ENCODE measurements around the gene CENPV. TPM values are rescaled to one million over a fixed set of nuclear protein-coding genes. Genes with fewer than 3 reads are reported as not detected.
"Not testable (repeated sequence)": the region's sequence is repeated elsewhere in the genome, so short reads cannot be mapped to it uniquely, and the experiment has no call there.

The CENPV gene
- total RNA-seq, 1 donor from 2014 or later = 91.3 TPM

- TF ChIP-seq, protein P1, sequence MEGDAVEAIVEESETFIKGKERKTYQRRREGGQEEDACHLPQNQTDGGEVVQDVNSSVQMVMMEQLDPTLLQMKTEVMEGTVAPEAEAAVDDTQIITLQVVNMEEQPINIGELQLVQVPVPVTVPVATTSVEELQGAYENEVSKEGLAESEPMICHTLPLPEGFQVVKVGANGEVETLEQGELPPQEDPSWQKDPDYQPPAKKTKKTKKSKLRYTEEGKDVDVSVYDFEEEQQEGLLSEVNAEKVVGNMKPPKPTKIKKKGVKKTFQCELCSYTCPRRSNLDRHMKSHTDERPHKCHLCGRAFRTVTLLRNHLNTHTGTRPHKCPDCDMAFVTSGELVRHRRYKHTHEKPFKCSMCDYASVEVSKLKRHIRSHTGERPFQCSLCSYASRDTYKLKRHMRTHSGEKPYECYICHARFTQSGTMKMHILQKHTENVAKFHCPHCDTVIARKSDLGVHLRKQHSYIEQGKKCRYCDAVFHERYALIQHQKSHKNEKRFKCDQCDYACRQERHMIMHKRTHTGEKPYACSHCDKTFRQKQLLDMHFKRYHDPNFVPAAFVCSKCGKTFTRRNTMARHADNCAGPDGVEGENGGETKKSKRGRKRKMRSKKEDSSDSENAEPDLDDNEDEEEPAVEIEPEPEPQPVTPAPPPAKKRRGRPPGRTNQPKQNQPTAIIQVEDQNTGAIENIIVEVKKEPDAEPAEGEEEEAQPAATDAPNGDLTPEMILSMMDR (conservative IDR thresholded peaks at IDR 0.05; ENCODE audit: low read depth, low read length) = no peak
- no peak for DNase-seq (ENCODE audit: low read depth)
These were observed 52.7 kb downstream of the CENPV start for GRCh38 chr17:16300554-16300953.

GRCh38 chr17:16298140-16298662 lies 55.1 kb downstream of the CENPV start:
- TF ChIP-seq, protein P1 (conservative IDR thresholded peaks at IDR 0.05; ENCODE audit: low read depth, low read length) = no peak
- no peak overlapping the region for H3K4me3 ChIP-seq (ENCODE audit: low read depth, low read length)
- DNase-seq (ENCODE audit: low read depth) = no peak

More at GRCh38 chr17:16300554-16300953, 52.7 kb downstream of the CENPV start:
- H3K4me3 ChIP-seq (ENCODE audit: low read depth, low read length) = no peak overlapping the region

DNA sequence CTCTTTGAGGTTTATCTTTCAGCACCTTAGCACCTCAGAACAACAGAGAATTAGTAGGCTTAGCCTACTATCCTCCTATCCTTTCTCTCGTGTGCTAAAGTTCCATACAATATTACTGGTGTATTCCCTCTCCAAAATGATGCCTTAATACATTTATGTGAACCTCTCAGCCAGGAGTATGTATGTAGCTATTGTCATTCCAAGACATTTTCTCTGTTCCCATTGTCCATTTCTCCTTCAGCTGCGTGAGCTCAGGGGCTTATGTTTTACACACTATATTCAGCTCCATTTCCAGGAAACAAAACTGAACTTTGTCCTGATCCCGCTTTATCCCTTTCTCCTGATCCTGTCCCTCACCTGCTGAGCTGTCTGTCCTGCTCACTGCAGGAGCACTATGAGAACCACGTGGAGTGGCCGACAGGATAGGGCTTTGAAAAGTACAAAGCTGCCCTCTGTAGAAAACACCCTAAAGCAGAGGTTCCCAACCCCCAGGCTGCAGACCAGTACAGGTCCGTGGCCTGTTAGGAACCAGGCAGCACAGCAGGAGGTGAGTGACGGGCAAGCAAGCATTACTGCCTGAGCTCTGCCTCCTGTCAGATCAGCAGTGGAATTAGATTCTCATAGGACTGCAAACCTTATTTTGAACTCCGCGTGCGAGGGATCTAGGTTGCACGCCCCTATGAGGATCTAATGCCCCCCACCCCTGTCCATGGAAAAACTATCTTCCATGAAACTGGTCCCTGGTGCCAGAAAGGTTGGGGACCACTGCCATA lies 55.7 kb downstream of the CENPV start:
- no peak overlapping the region for H3K4me3 ChIP-seq (ENCODE audit: low read depth, low read length)
- DNase-seq (ENCODE audit: low read depth) = no peak
- TF ChIP-seq, protein P1 (conservative IDR thresholded peaks at IDR 0.05; ENCODE audit: low read depth, low read length) = no peak

- H3K4me3 ChIP-seq (ENCODE audit: low read depth, low read length); DNase-seq (ENCODE audit: low read depth): not testable (repeated sequence)
These were observed 57.2 kb downstream of the CENPV start for GRCh38 chr17:16296072-16296471.

DNA sequence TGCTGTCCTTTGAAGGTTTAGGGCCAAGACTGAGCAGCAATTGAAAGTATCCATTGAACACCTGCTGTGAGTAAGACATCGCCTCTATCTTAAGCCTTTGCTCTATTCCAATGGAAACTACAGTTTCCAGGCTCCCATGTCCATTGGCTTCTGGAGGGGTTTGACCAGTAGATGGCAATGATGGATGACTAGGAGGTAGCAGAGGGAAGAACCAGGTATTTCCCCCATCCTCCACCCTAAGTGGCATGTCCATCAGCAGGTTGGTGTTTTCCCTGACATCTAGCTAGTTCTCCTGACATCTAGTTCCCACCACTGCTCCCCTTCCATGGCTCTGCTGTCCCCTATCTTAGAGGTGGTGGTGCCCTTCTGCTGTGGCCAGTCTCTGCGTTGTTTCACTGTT lies 58.7 kb downstream of the CENPV start:
- no peak overlapping the region for H3K4me3 ChIP-seq (ENCODE audit: low read depth, low read length)
- TF ChIP-seq, protein P1 (conservative IDR thresholded peaks at IDR 0.05; ENCODE audit: low read depth, low read length) = no peak
- no peak for DNase-seq (ENCODE audit: low read depth)

- TF ChIP-seq, protein P1 (conservative IDR thresholded peaks at IDR 0.05; ENCODE audit: low read depth, low read length) = no peak
- no peak overlapping the region for H3K4me3 ChIP-seq (ENCODE audit: low read depth, low read length)
- no peak for DNase-seq (ENCODE audit: low read depth)
These were observed 59.3 kb downstream of the CENPV start for GRCh38 chr17:16293931-16294330.

Other genes with a start within 250 kb of the CENPV start
- gene NCOR1, start 137.9 kb downstream of the CENPV start, total RNA-seq = 65.8 and 86.0 TPM in 2 replicates
- 17.5 and 24.4 TPM in 2 replicates for gene PIGL, start 136.3 kb downstream of the CENPV start, total RNA-seq
- 1,348 and 1,532 TPM in 2 replicates for gene UBB, start 27.6 kb upstream of the CENPV start, total RNA-seq
- 8.5 and 28.4 TPM in 2 replicates for gene TRPV2, start 62.1 kb upstream of the CENPV start, total RNA-seq
- 0.22 and 0.23 TPM in 2 replicates for gene LRRC75A, start 138.7 kb upstream of the CENPV start, total RNA-seq
- 3.3 and 5.2 TPM in 2 replicates for gene ZNF287, start 215.7 kb upstream of the CENPV start, total RNA-seq

Data from epithelial cell of proximal tubule (primary cell).